Measurements from ENCODE around the gene PLA2R1.

PLA2R1 gene

DNA sequence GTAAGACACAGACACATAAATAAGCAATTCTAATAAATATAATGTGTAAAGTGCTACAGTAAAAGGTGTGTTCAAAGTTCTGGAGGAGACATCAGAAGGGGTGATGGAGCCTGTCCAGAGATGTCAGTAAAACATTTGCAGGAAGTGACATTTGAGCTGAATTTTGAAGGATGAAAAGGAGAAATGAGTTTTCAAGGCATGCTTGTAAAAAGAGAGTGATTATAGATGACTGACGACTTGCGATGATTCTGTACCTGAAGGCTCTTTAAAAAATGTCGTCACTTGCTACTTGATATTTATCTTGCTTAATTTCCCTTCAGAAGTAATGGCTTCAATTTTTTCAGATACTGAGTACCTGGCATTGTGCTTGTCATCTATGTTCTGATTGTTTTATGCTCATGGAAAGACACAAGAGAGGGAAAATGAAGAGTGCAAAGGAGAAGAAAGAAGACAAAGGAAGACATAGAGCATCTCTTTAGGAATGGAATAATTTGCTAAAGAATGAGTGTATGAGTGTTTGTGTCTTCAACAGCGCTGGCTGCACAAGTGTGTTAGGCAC is 73.9 kb downstream of the PLA2R1 start:
- Histone ChIP-seq H3K27ac (ENCODE audit: low read depth, low read length, poor library complexity, severe bottlenecking) (no peak overlapping the region), H3F3A (ENCODE audit: insufficient read depth, low read length) (no peaks in the 10 kb centered on the region), H3K79me2 (ENCODE audit: insufficient read depth, low read length) (no peaks in the 10 kb centered on the region), H3K9me2 (ENCODE audit: low read depth, low read length) (no peaks in the 10 kb centered on the region), H3K27me3 (ENCODE audit: insufficient read depth, low read length) (no peaks in the 10 kb centered on the region), H3K4me2 (ENCODE audit: low read length) (no peak overlapping the region), H3K4me3 (ENCODE audit: low read depth, low read length, poor library complexity, severe bottlenecking) (no peak overlapping the region), H3K9me3 (ENCODE audit: low read length) (no peaks in the 10 kb centered on the region), H3K36me3 (ENCODE audit: insufficient read depth, low read length) (no peaks in the 10 kb centered on the region), H4K20me1 (ENCODE audit: insufficient read depth, low read length) (no peaks in the 10 kb centered on the region), H3K9ac (ENCODE audit: low read length) (no peak overlapping the region), H3K4me1 (ENCODE audit: insufficient read depth, low read length, severe bottlenecking) (no peaks in the 10 kb centered on the region), H2AFZ (ENCODE audit: low read length) (no peak overlapping the region)
- TF ChIP-seq, protein P1, sequence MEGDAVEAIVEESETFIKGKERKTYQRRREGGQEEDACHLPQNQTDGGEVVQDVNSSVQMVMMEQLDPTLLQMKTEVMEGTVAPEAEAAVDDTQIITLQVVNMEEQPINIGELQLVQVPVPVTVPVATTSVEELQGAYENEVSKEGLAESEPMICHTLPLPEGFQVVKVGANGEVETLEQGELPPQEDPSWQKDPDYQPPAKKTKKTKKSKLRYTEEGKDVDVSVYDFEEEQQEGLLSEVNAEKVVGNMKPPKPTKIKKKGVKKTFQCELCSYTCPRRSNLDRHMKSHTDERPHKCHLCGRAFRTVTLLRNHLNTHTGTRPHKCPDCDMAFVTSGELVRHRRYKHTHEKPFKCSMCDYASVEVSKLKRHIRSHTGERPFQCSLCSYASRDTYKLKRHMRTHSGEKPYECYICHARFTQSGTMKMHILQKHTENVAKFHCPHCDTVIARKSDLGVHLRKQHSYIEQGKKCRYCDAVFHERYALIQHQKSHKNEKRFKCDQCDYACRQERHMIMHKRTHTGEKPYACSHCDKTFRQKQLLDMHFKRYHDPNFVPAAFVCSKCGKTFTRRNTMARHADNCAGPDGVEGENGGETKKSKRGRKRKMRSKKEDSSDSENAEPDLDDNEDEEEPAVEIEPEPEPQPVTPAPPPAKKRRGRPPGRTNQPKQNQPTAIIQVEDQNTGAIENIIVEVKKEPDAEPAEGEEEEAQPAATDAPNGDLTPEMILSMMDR (IDR thresholded peaks at IDR 0.05; ENCODE audit: low read length), result no peak
- TF ChIP-seq EZH2 (IDR thresholded peaks at IDR 0.05; ENCODE audit: borderline replicate concordance, low read length), result no peak

DNA sequence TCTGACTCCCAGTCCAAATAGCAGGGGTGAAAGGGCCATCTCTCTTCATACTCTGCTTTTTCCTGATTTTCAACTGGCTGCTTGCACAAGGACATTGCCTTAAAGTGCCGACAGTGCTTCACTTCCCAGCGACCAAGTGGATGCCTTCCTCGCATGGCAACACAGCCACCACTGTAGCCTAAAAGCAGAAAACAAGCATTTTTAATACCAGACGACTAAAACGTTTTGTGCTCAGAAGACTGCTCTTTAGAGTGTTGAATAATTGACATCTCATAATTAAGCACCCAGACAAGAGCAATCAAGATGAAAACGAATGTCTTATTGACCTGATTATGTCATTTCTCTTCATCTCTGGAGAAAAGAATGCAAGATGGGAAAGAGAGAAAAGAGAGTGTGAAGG is 75.2 kb downstream of the PLA2R1 start:
- H2AFZ ChIP-seq (ENCODE audit: low read length), result no peak overlapping the region
- H3K9ac ChIP-seq (ENCODE audit: low read length), result no peak overlapping the region
- no peak overlapping the region for H3K27ac ChIP-seq (ENCODE audit: low read depth, low read length, poor library complexity, severe bottlenecking)
- no peaks in the 10 kb centered on the region for H3F3A ChIP-seq (ENCODE audit: insufficient read depth, low read length)
- H3K4me3 ChIP-seq (ENCODE audit: low read depth, low read length, poor library complexity, severe bottlenecking), result no peak overlapping the region
- no peak overlapping the region for H3K4me2 ChIP-seq (ENCODE audit: low read length)
- H3K9me2 ChIP-seq (ENCODE audit: low read depth, low read length), result no peaks in the 10 kb centered on the region
- H3K9me3 ChIP-seq (ENCODE audit: low read length), result no peaks in the 10 kb centered on the region
- no peaks in the 10 kb centered on the region for H3K79me2 ChIP-seq (ENCODE audit: insufficient read depth, low read length)
- no peaks in the 10 kb centered on the region for H3K27me3 ChIP-seq (ENCODE audit: insufficient read depth, low read length)
- H4K20me1 ChIP-seq (ENCODE audit: insufficient read depth, low read length), result no peaks in the 10 kb centered on the region
- no peaks in the 10 kb centered on the region for H3K36me3 ChIP-seq (ENCODE audit: insufficient read depth, low read length)
- H3K4me1 ChIP-seq (ENCODE audit: insufficient read depth, low read length, severe bottlenecking), result no peaks in the 10 kb centered on the region
- no peak for TF ChIP-seq EZH2 (IDR thresholded peaks at IDR 0.05; ENCODE audit: borderline replicate concordance, low read length)
- TF ChIP-seq, protein P1 (IDR thresholded peaks at IDR 0.05; ENCODE audit: low read length), result no peak

DNA sequence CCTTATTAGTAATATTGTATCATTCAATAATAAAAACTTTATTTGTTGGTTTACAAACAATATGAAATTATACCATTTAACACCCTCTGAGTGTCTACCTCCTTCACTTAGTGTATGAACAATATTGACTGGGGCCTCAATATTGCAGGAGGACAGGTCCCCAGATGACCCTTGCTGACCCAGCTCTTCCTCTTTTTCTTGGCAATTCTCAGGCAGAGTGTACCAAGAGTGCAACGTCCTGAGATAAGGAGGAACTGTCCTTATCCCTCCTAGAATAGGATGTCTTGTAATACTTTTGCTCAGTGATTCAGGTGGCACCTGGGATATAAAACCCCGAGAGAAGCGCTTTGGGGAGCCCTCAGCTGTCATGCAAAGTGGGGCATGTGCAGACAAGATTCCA is 76.8 kb downstream of the PLA2R1 start:
- no peaks in the 10 kb centered on the region for H3K9me2 ChIP-seq (ENCODE audit: low read depth, low read length)
- no peak overlapping the region for H2AFZ ChIP-seq (ENCODE audit: low read length)
- no peaks in the 10 kb centered on the region for H3K36me3 ChIP-seq (ENCODE audit: insufficient read depth, low read length)
- no peaks in the 10 kb centered on the region for H4K20me1 ChIP-seq (ENCODE audit: insufficient read depth, low read length)
- H3F3A ChIP-seq (ENCODE audit: insufficient read depth, low read length), result no peaks in the 10 kb centered on the region
- no peak for TF ChIP-seq EZH2 (IDR thresholded peaks at IDR 0.05; ENCODE audit: borderline replicate concordance, low read length)
- TF ChIP-seq, protein P1 (IDR thresholded peaks at IDR 0.05; ENCODE audit: low read length), result no peak
- H3K27ac ChIP-seq (ENCODE audit: low read depth, low read length, poor library complexity, severe bottlenecking), result no peak overlapping the region
- H3K4me3 ChIP-seq (ENCODE audit: low read depth, low read length, poor library complexity, severe bottlenecking), result no peak overlapping the region
- no peaks in the 10 kb centered on the region for H3K79me2 ChIP-seq (ENCODE audit: insufficient read depth, low read length)
- H3K9ac ChIP-seq (ENCODE audit: low read length), result no peak overlapping the region
- no peak overlapping the region for H3K4me2 ChIP-seq (ENCODE audit: low read length)
- no peaks in the 10 kb centered on the region for H3K4me1 ChIP-seq (ENCODE audit: insufficient read depth, low read length, severe bottlenecking)
- no peaks in the 10 kb centered on the region for H3K9me3 ChIP-seq (ENCODE audit: low read length)
- H3K27me3 ChIP-seq (ENCODE audit: insufficient read depth, low read length), result no peaks in the 10 kb centered on the region
